ENCODE results near the gene MAP3K20. TPM values are rescaled to one million over a fixed set of nuclear protein-coding genes. Genes with fewer than 3 reads are reported as not detected.
A peak's percentile ranks its signal among the peaks of the same experiment; 100 is the strongest.

MAP3K20 gene
- total RNA-seq, 1 experiment from 2014 or later = 44.5 TPM

DNA sequence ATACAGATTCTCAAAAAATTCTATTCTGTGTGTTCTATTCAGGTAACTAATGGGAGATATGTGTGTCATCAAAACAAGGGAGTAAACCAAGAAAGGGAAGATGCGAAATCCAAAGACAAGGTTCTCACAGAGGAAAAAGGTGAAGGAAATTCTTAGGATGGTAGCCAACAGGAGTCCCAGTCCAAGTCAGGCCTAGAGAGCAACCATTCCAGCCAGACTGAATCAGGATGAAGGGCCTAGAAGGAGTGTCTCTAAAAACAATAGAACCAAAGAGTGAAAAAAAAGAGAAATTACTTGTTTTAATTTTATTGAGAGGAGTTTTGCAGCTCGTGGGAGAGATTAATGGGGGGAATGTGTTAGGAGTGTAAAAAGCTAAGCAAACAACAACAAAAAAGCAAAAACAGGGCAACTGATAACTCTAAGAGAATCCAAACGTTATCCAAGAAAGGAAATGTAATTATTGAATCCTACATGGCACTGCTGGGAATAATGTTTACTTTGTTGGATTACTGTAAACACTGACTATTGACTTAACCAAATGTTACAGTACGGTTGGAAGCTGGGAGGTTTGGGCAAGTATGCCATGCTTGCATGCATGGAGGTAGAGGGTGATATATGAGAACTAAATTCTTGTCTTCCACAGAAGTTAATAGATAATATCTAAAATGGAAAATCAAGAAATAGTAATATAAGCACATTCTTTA, 12.3 kb downstream of the MAP3K20 start:
- Histone ChIP-seq H3K4me3 (ENCODE audit: low read depth, low read length) (no peak overlapping the region), H3K4me1 (peaks cover 9% of the 10 kb centered on the region; the same call in 1 of the 2 replicates), H3K27me3 (replicated peaks; ENCODE audit: control insufficient read depth, insufficient read depth, low read length) (no peaks in the 10 kb centered on the region), H3K36me3 (ENCODE audit: control insufficient read depth, insufficient read depth, low read length) (no peaks in the 10 kb centered on the region; the same call in 1 of the 2 replicates), H3K9me3 (no peaks in the 10 kb centered on the region)
- Mint-ChIP-seq H3K9me3 (ENCODE audit: unreplicated experiment) (no peaks in the 10 kb centered on the region), H3K4me3 (ENCODE audit: unreplicated experiment) (no peak overlapping the region), H3K27ac (ENCODE audit: unreplicated experiment) (no peak overlapping the region), H3K4me1 (ENCODE audit: low read depth, unreplicated experiment) (peaks cover 8% of the 10 kb centered on the region), H3K27me3 (ENCODE audit: insufficient read depth, unreplicated experiment) (no peaks in the 10 kb centered on the region), H3K36me3 (ENCODE audit: insufficient read depth, unreplicated experiment) (peaks cover 17% of the 10 kb centered on the region)
- intact Hi-C loops (cut with micrococcal nuclease; ENCODE audit: unreplicated experiment) = no loop called here
- TF ChIP-seq, protein P1, sequence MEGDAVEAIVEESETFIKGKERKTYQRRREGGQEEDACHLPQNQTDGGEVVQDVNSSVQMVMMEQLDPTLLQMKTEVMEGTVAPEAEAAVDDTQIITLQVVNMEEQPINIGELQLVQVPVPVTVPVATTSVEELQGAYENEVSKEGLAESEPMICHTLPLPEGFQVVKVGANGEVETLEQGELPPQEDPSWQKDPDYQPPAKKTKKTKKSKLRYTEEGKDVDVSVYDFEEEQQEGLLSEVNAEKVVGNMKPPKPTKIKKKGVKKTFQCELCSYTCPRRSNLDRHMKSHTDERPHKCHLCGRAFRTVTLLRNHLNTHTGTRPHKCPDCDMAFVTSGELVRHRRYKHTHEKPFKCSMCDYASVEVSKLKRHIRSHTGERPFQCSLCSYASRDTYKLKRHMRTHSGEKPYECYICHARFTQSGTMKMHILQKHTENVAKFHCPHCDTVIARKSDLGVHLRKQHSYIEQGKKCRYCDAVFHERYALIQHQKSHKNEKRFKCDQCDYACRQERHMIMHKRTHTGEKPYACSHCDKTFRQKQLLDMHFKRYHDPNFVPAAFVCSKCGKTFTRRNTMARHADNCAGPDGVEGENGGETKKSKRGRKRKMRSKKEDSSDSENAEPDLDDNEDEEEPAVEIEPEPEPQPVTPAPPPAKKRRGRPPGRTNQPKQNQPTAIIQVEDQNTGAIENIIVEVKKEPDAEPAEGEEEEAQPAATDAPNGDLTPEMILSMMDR (IDR thresholded peaks at IDR 0.05; ENCODE audit: insufficient read depth in 1 of 2, low read depth in 1 of 2, low read length in 1 of 2, severe bottlenecking in 1 of 2, unreplicated experiment in 1 of 2) = no peak
- no peak for DNase-seq
- BruUV-seq (replicated peaks) = no TSS peak
- ChIA-PET POLR2A (interaction anchor here (0.6 kb wide), 1 partner anchor 20 kb away, joined by 3 read pairs; no protein-coding TSS in a partner anchor), CTCF (no interaction called here)

GRCh38 chr2:173090276-173090877, 14.7 kb downstream of the MAP3K20 start:
- CTCF ChIA-PET = no interaction called here
- Mint-ChIP-seq H3K4me3 (ENCODE audit: unreplicated experiment) (no peak overlapping the region), H3K27ac (ENCODE audit: unreplicated experiment) (no peak overlapping the region), H3K9me3 (ENCODE audit: unreplicated experiment) (no peaks in the 10 kb centered on the region), H3K27me3 (ENCODE audit: insufficient read depth, unreplicated experiment) (no peaks in the 10 kb centered on the region), H3K4me1 (ENCODE audit: low read depth, unreplicated experiment) (peaks cover 19% of the 10 kb centered on the region), H3K36me3 (ENCODE audit: insufficient read depth, unreplicated experiment) (peaks cover 24% of the 10 kb centered on the region)
- Histone ChIP-seq H3K36me3 (ENCODE audit: control insufficient read depth, insufficient read depth, low read length) (no peaks in the 10 kb centered on the region; the same call in 1 of the 2 replicates), H3K9me3 (no peaks in the 10 kb centered on the region), H3K4me3 (ENCODE audit: low read depth, low read length) (no peak overlapping the region), H3K4me1 (peaks cover 14% of the 10 kb centered on the region), H3K27me3 (replicated peaks; ENCODE audit: control insufficient read depth, insufficient read depth, low read length) (no peaks in the 10 kb centered on the region)
- BruUV-seq (replicated peaks) = no TSS peak
- intact Hi-C loops (cut with micrococcal nuclease; ENCODE audit: unreplicated experiment) = no loop called here
- no peak for DNase-seq
- POLR2A ChIA-PET = no interaction called here
- TF ChIP-seq, protein P1 (IDR thresholded peaks at IDR 0.05; ENCODE audit: insufficient read depth in 1 of 2, low read depth in 1 of 2, low read length in 1 of 2, severe bottlenecking in 1 of 2, unreplicated experiment in 1 of 2) = no peak

- H3K4me1 Mint-ChIP-seq (ENCODE audit: low read depth, unreplicated experiment) = peaks cover 19% of the 10 kb centered on the region
- POLR2A ChIA-PET = no interaction called here
These were observed 15.5 kb downstream of the MAP3K20 start for GRCh38 chr2:173090973-173091660.

More at GRCh38 chr2:173090973-173091660, 15.5 kb downstream of the MAP3K20 start:
- TF ChIP-seq, protein P1 (IDR thresholded peaks at IDR 0.05; ENCODE audit: insufficient read depth in 1 of 2, low read depth in 1 of 2, low read length in 1 of 2, severe bottlenecking in 1 of 2, unreplicated experiment in 1 of 2) = peak in 1 of 2 experiments; percentile 17
- CTCF ChIA-PET = interaction anchor here (1.4 kb wide), 1 partner anchor 62 kb away, joined by 3 read pairs; no protein-coding TSS in a partner anchor
- peaks cover 24% of the 10 kb centered on the region for H3K36me3 Mint-ChIP-seq (ENCODE audit: insufficient read depth, unreplicated experiment)
- Histone ChIP-seq H3K4me3 (ENCODE audit: low read depth, low read length) (no peak overlapping the region), H3K36me3 (ENCODE audit: control insufficient read depth, insufficient read depth, low read length) (no peaks in the 10 kb centered on the region; the same call in 1 of the 2 replicates), H3K27me3 (replicated peaks; ENCODE audit: control insufficient read depth, insufficient read depth, low read length) (no peaks in the 10 kb centered on the region), H3K4me1 (peaks cover 14% of the 10 kb centered on the region), H3K9me3 (no peaks in the 10 kb centered on the region)
- H3K27me3 Mint-ChIP-seq (ENCODE audit: insufficient read depth, unreplicated experiment) = no peaks in the 10 kb centered on the region
- H3K4me3 Mint-ChIP-seq (ENCODE audit: unreplicated experiment) = no peak overlapping the region
- no peaks in the 10 kb centered on the region for H3K9me3 Mint-ChIP-seq (ENCODE audit: unreplicated experiment)
- intact Hi-C loops (cut with micrococcal nuclease; ENCODE audit: unreplicated experiment) = no loop called here
- BruUV-seq (replicated peaks) = no TSS peak
- DNase-seq = no peak
- no peak overlapping the region for H3K27ac Mint-ChIP-seq (ENCODE audit: unreplicated experiment)
